Measurements from ENCODE around the gene LRRTM2.

LRRTM2 gene

DNA sequence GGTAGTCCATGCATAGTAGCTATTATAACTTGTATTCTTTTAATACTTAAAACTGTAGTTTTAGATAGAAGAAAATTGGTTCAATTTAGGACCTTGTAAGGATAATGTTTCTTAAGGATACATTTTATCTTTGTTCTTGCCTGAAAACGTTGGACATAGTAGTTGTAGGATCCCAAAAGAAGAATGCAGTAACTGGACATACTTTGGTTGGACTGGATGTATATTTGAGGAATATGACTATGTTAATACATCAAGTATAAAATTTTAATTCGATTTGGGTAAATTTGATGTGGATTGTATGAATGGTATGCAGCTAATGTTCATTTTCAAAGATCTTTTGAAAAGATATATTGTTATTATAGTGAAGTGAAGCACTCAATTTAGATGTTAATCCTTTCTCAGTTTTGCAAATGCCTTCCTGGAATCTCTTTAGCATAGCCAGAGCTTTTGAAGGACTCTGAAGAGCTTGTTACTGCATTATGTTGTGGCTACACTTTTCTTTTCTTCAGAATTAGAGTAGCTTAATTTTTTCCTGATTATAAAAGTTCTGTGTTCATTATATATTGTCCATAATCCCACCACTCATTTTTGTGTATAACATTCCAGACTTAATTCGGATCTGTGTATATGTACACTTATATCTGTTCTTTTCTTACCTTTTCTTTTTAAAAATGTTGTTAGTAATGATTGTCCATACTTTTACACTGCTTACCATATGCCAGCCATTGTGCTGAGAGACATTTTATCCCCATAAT lies 41.2 kb downstream of the LRRTM2 start:
- no peak for DNase-seq

DNA sequence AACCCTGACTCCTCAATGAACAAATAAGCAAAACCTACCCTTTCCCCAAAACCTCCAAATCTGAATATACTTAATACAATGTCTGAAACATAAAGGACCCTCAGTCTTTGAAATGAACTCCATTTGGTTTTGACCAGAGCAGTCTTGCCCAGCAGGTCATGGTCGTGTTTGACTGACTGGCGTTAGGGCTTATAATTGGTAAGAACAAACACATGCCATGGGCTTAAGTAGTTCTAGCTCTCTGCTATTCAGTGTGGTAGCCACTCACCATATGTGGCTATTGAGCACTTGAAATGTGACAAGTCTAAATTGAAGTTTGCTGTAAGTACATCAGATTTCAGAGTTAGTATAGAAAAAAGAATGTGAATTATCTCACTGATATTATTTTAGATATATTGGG lies 42.1 kb downstream of the LRRTM2 start:
- DNase-seq: no peak

DNA sequence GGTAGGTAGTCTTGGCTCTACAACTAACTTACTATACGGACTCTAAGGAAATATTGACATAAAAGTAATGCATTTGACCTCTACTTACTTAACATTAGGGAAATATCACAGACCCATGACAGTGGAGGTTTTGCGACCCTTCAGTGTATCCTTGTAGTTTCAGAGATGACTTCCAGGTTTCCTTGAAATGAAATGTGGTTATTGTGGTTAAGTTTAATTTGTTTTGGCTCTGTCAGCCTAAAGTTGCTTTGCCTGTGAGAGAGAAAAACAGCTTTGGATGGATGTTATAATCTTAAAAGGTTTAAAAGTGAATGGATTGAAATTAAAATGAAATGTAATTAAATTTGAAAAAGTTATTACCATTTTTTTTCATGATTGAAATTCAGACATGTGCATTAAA lies 42.9 kb downstream of the LRRTM2 start:
- DNase-seq: no peak

DNA sequence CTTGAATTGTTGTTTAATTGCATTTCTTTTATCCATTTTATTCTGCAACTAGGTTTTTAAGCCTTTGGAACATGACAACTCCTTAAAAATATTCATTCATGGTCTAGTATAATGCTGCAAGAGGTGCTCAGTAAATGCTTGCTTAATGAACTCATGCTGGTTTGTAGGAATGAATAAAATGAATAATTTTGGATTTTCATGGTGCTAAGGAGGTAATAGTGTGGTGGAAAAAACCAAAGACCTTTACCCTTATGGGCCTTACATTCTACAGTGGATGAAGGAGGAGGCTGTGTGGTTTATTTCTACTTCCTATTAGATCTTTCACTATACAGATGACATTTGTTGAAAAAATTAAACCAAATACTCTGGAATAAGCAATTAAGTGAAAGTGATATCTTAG lies 43.4 kb downstream of the LRRTM2 start:
- no peak for DNase-seq

GRCh38 chr5:138829341-138829740 lies 45.8 kb downstream of the LRRTM2 start:
- no peak for DNase-seq

DNA sequence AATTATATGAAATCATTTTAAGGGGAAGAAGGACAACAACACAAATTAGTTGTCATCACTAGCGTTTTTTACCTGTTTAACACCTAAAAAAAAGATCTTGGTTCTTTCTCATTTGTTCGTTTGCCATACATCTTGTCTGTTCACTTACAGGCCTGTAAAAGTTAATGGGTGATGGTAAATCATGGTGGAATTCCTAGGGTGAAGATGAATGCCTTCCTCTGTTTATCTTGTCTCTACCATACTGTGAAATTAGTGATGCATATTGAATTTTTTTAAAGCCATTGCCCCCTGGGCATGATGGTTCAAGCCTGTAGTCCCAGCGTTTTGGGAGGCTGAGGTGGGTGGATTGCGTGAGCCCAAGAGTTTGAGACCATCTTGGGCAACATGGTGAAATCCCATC lies 46.6 kb downstream of the LRRTM2 start:
- no peak for DNase-seq

GRCh38 chr5:138824924-138825863 lies 49.9 kb downstream of the LRRTM2 start:
- peak; percentile 19 for DNase-seq

DNA sequence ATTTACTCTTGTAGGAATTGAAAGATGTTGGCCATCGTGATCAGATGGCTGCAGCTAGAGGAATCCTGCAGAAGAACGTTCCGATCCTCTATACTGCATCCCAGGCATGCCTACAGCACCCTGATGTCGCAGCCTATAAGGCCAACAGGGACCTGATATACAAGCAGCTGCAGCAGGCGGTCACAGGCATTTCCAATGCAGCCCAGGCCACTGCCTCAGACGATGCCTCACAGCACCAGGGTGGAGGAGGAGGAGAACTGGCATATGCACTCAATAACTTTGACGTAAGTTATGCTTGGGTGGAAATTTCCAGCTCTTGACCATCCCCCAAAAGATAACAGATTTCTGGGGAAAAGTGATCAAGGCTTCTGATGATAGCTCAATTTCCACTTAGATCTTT lies 50.6 kb downstream of the LRRTM2 start:
- no peak for DNase-seq

GRCh38 chr5:138820695-138821094 lies 54.4 kb downstream of the LRRTM2 start:
- DNase-seq: no peak

- DNase-seq: no peak
These were observed 56.1 kb downstream of the LRRTM2 start for GRCh38 chr5:138819081-138819480.
